ENCODE measurements around the gene R3HCC1L. TPM values are rescaled to one million over a fixed set of nuclear protein-coding genes. Genes with fewer than 3 reads are reported as not detected.
"Not testable (repeated sequence)": the region's sequence is repeated elsewhere in the genome, so short reads cannot be mapped to it uniquely, and the experiment has no call there.

Gene R3HCC1L
- total RNA-seq, 2 donors from 2014 or later: 21.7 to 23.3 TPM

GRCh38 chr10:98169379-98169778 lies 34.9 kb downstream of the R3HCC1L start:
- Mint-ChIP-seq H3K36me3 (ENCODE audit: low read depth) (peaks cover 4% of the 10 kb centered on the region), H3K4me1 (peaks cover 26% of the 10 kb centered on the region), H3K27ac (no peak overlapping the region), H3K4me3 (no peak overlapping the region), H3K27me3 (no peaks in the 10 kb centered on the region)
- ATAC-seq (no peak), DNase-seq (no peak)
- no peaks in the 10 kb centered on the region for H3K9me3 ChIP-seq (ENCODE audit: control insufficient read depth, low read length, poor library complexity, severe bottlenecking)

- peaks cover 30% of the 10 kb centered on the region for H3K4me1 Mint-ChIP-seq
- no peaks in the 10 kb centered on the region for H3K27me3 Mint-ChIP-seq
- peaks cover 5% of the 10 kb centered on the region for H3K36me3 Mint-ChIP-seq (ENCODE audit: low read depth)
- no peak overlapping the region for H3K4me3 Mint-ChIP-seq
- H3K9me3 ChIP-seq (ENCODE audit: control insufficient read depth, low read length, poor library complexity, severe bottlenecking): no peaks in the 10 kb centered on the region
- no peak overlapping the region for H3K27ac Mint-ChIP-seq
- ATAC-seq: peak; percentile 67
- no peak for DNase-seq
Observed at GRCh38 chr10:98170249-98171117, 36.0 kb downstream of the R3HCC1L start.

- H3K4me1 Mint-ChIP-seq: peaks cover 34% of the 10 kb centered on the region
- no peak overlapping the region for H3K4me3 Mint-ChIP-seq
- no peaks in the 10 kb centered on the region for H3K27me3 Mint-ChIP-seq
- ATAC-seq (no peak), DNase-seq (no peak)
- no peaks in the 10 kb centered on the region for H3K9me3 ChIP-seq (ENCODE audit: control insufficient read depth, low read length, poor library complexity, severe bottlenecking)
- H3K27ac Mint-ChIP-seq: no peak overlapping the region
- peaks cover 3% of the 10 kb centered on the region for H3K36me3 Mint-ChIP-seq (ENCODE audit: low read depth)
Observed at GRCh38 chr10:98172073-98172472, 37.6 kb downstream of the R3HCC1L start.

- no peaks in the 10 kb centered on the region for H3K9me3 ChIP-seq (ENCODE audit: control insufficient read depth, low read length, poor library complexity, severe bottlenecking)
- Mint-ChIP-seq H3K4me1 (peaks cover 38% of the 10 kb centered on the region), H3K27ac (no peak overlapping the region), H3K4me3 (no peak overlapping the region), H3K27me3 (no peaks in the 10 kb centered on the region), H3K36me3 (ENCODE audit: low read depth) (peaks cover 3% of the 10 kb centered on the region)
- ATAC-seq (no peak), DNase-seq (no peak)
Observed at GRCh38 chr10:98172495-98172894, 38.0 kb downstream of the R3HCC1L start.

GRCh38 chr10:98173260-98173659 lies 38.8 kb downstream of the R3HCC1L start:
- peaks cover 42% of the 10 kb centered on the region for H3K4me1 Mint-ChIP-seq
- peaks cover 3% of the 10 kb centered on the region for H3K36me3 Mint-ChIP-seq (ENCODE audit: low read depth)
- H3K27me3 Mint-ChIP-seq: no peaks in the 10 kb centered on the region
- ATAC-seq (no peak), DNase-seq (no peak)
- H3K9me3 ChIP-seq (ENCODE audit: control insufficient read depth, low read length, poor library complexity, severe bottlenecking): no peaks in the 10 kb centered on the region
- H3K27ac Mint-ChIP-seq: no peak overlapping the region
- H3K4me3 Mint-ChIP-seq: no peak overlapping the region

GRCh38 chr10:98182351-98182915 lies 48.0 kb downstream of the R3HCC1L start:
- H3K27ac Mint-ChIP-seq; DNase-seq; ATAC-seq; H3K27me3 Mint-ChIP-seq; H3K9me3 ChIP-seq (ENCODE audit: control insufficient read depth, low read length, poor library complexity, severe bottlenecking): not testable (repeated sequence)
- peaks cover 14% of the 10 kb centered on the region for H3K36me3 Mint-ChIP-seq (ENCODE audit: low read depth)
- peaks cover 49% of the 10 kb centered on the region for H3K4me1 Mint-ChIP-seq
- peak overlapping the region; percentile 49 for H3K4me3 Mint-ChIP-seq

GRCh38 chr10:98186681-98187080 lies 52.2 kb downstream of the R3HCC1L start:
- Mint-ChIP-seq H3K4me1 (peaks cover 23% of the 10 kb centered on the region), H3K4me3 (no peak overlapping the region), H3K27me3 (no peaks in the 10 kb centered on the region), H3K27ac (peak overlapping the region; percentile 17), H3K36me3 (ENCODE audit: low read depth) (peaks cover 13% of the 10 kb centered on the region)
- H3K9me3 ChIP-seq (ENCODE audit: control insufficient read depth, low read length, poor library complexity, severe bottlenecking): no peaks in the 10 kb centered on the region
- no peak for DNase-seq
- no peak for ATAC-seq

GRCh38 chr10:98190773-98191172 lies 56.3 kb downstream of the R3HCC1L start:
- peaks cover 12% of the 10 kb centered on the region for H3K36me3 Mint-ChIP-seq (ENCODE audit: low read depth)
- H3K4me3 Mint-ChIP-seq; H3K4me1 Mint-ChIP-seq; H3K9me3 ChIP-seq (ENCODE audit: control insufficient read depth, low read length, poor library complexity, severe bottlenecking); ATAC-seq; H3K27me3 Mint-ChIP-seq; H3K27ac Mint-ChIP-seq; DNase-seq: not testable (repeated sequence)

- no peaks in the 10 kb centered on the region for H3K9me3 ChIP-seq (ENCODE audit: control insufficient read depth, low read length, poor library complexity, severe bottlenecking)
- no peak for ATAC-seq
- Mint-ChIP-seq H3K4me3 (no peak overlapping the region), H3K36me3 (ENCODE audit: low read depth) (peaks cover 6% of the 10 kb centered on the region), H3K27ac (no peak overlapping the region), H3K4me1 (peaks cover 22% of the 10 kb centered on the region), H3K27me3 (no peaks in the 10 kb centered on the region)
- no peak for DNase-seq
Observed at GRCh38 chr10:98193037-98193436, 58.6 kb downstream of the R3HCC1L start.

- no peak overlapping the region for H3K4me3 Mint-ChIP-seq
- no peaks in the 10 kb centered on the region for H3K9me3 ChIP-seq (ENCODE audit: control insufficient read depth, low read length, poor library complexity, severe bottlenecking)
- no peak for DNase-seq
- peaks cover 5% of the 10 kb centered on the region for H3K36me3 Mint-ChIP-seq (ENCODE audit: low read depth)
- H3K4me1 Mint-ChIP-seq: peaks cover 20% of the 10 kb centered on the region
- H3K27ac Mint-ChIP-seq: no peak overlapping the region
- H3K27me3 Mint-ChIP-seq: no peaks in the 10 kb centered on the region
- no peak for ATAC-seq
Observed at GRCh38 chr10:98194633-98195032, 60.2 kb downstream of the R3HCC1L start.

GRCh38 chr10:98195120-98195519 lies 60.7 kb downstream of the R3HCC1L start:
- ATAC-seq (no peak), DNase-seq (no peak)
- H3K36me3 Mint-ChIP-seq (ENCODE audit: low read depth): peaks cover 5% of the 10 kb centered on the region
- no peaks in the 10 kb centered on the region for H3K9me3 ChIP-seq (ENCODE audit: control insufficient read depth, low read length, poor library complexity, severe bottlenecking)
- no peak overlapping the region for H3K27ac Mint-ChIP-seq
- H3K4me1 Mint-ChIP-seq: peaks cover 22% of the 10 kb centered on the region
- H3K4me3 Mint-ChIP-seq: no peak overlapping the region
- H3K27me3 Mint-ChIP-seq: no peaks in the 10 kb centered on the region

- H3K27me3 Mint-ChIP-seq: no peaks in the 10 kb centered on the region
- peaks cover 26% of the 10 kb centered on the region for H3K4me1 Mint-ChIP-seq
- H3K4me3 Mint-ChIP-seq: no peak overlapping the region
- peaks cover 5% of the 10 kb centered on the region for H3K36me3 Mint-ChIP-seq (ENCODE audit: low read depth)
- H3K27ac Mint-ChIP-seq: no peak overlapping the region
- DNase-seq (no peak), ATAC-seq (no peak)
- no peaks in the 10 kb centered on the region for H3K9me3 ChIP-seq (ENCODE audit: control insufficient read depth, low read length, poor library complexity, severe bottlenecking)
Observed at GRCh38 chr10:98196985-98197384, 62.5 kb downstream of the R3HCC1L start.

- Mint-ChIP-seq H3K36me3 (ENCODE audit: low read depth) (peaks cover 4% of the 10 kb centered on the region), H3K4me3 (no peak overlapping the region)
Observed at GRCh38 chr10:98201760-98202159, 67.3 kb downstream of the R3HCC1L start.

GRCh38 chr10:98202378-98202777 lies 67.9 kb downstream of the R3HCC1L start:
- H3K36me3 Mint-ChIP-seq (ENCODE audit: low read depth): peaks cover 4% of the 10 kb centered on the region
- peaks cover 14% of the 10 kb centered on the region for H3K4me1 Mint-ChIP-seq
- DNase-seq (no peak), ATAC-seq (no peak)
- no peaks in the 10 kb centered on the region for H3K9me3 ChIP-seq (ENCODE audit: control insufficient read depth, low read length, poor library complexity, severe bottlenecking)
- no peak overlapping the region for H3K27ac Mint-ChIP-seq
- H3K27me3 Mint-ChIP-seq: no peaks in the 10 kb centered on the region
- no peak overlapping the region for H3K4me3 Mint-ChIP-seq

More at GRCh38 chr10:98201760-98202159, 67.3 kb downstream of the R3HCC1L start:
- no peak overlapping the region for H3K27ac Mint-ChIP-seq
- no peak for ATAC-seq
- H3K27me3 Mint-ChIP-seq: no peaks in the 10 kb centered on the region
- no peaks in the 10 kb centered on the region for H3K9me3 ChIP-seq (ENCODE audit: control insufficient read depth, low read length, poor library complexity, severe bottlenecking)
- peaks cover 16% of the 10 kb centered on the region for H3K4me1 Mint-ChIP-seq
- DNase-seq: no peak

Measured in T-helper 17 cell (primary cell).